Measurements from ENCODE around the gene FAM50A.

FAM50A gene

GRCh38 chrX:154441564-154441963 lies 2.4 kb upstream of the FAM50A start:
- no peak for DNase-seq

GRCh38 chrX:154441984-154442707 lies 1.8 kb upstream of the FAM50A start:
- no peak for DNase-seq

GRCh38 chrX:154443479-154443910 lies 446 bp upstream of the FAM50A start:
- no peak for DNase-seq

- no peak for DNase-seq
Measured at GRCh38 chrX:154444755-154445246, 860 bp downstream of the FAM50A start.

- no peak for DNase-seq
Measured at GRCh38 chrX:154445776-154446175, 1.8 kb downstream of the FAM50A start.

- no peak for DNase-seq
Measured at GRCh38 chrX:154446430-154446829, 2.5 kb downstream of the FAM50A start.

- no peak for DNase-seq
Measured at GRCh38 chrX:154448484-154448883, 4.5 kb downstream of the FAM50A start.

- no peak for DNase-seq
Measured at GRCh38 chrX:154449618-154450017, 5.7 kb downstream of the FAM50A start.

GRCh38 chrX:154450312-154450711 lies 6.4 kb downstream of the FAM50A start:
- DNase-seq, result no peak

GRCh38 chrX:154452823-154453222 lies 8.9 kb downstream of the FAM50A start:
- no peak for DNase-seq

- no peak for DNase-seq
Measured at GRCh38 chrX:154457491-154458115, 13.7 kb downstream of the FAM50A start.

GRCh38 chrX:154458116-154458953 lies 14.4 kb downstream of the FAM50A start, which contains the start of gene PLXNA3:
PLXNA3 (plus strand) TSS chrX:154458281; CDS start chrX:154460184, 1,903 bp downstream.
- DNase-seq, result no peak

- DNase-seq, result no peak
Measured at GRCh38 chrX:154458954-154459778, 15.2 kb downstream of the FAM50A start.

GRCh38 chrX:154459832-154460231 lies 15.9 kb downstream of the FAM50A start:
- no peak for DNase-seq

GRCh38 chrX:154460326-154460725 lies 16.4 kb downstream of the FAM50A start:
- DNase-seq, result no peak

GRCh38 chrX:154462396-154462795 lies 18.5 kb downstream of the FAM50A start:
- DNase-seq, result no peak

- no peak for DNase-seq
Measured at GRCh38 chrX:154463611-154464220, 19.8 kb downstream of the FAM50A start.

GRCh38 chrX:154464806-154465365 lies 20.9 kb downstream of the FAM50A start:
- no peak for DNase-seq

GRCh38 chrX:154465601-154466000 lies 21.7 kb downstream of the FAM50A start:
- no peak for DNase-seq

GRCh38 chrX:154466036-154466435 lies 22.1 kb downstream of the FAM50A start:
- DNase-seq, result no peak

- DNase-seq, result no peak
Measured at GRCh38 chrX:154466907-154467306, 23.0 kb downstream of the FAM50A start.

GRCh38 chrX:154467556-154467955 lies 23.6 kb downstream of the FAM50A start:
- no peak for DNase-seq

Data from SHP77 treated with DMSO at 0.1 percent for 48 hours (cell line).